Progenitor cell of endocrine pancreas (in vitro differentiated cells): Measurements from ENCODE around the gene WDFY4. TPM values are rescaled to one million over a fixed set of nuclear protein-coding genes. Genes with fewer than 3 reads are reported as not detected.

Experiments
- DNase-seq: peaks from one replicate; pipeline ENCODE4 v3.0.0; 2021; ENCODE audit warnings: low spot score; ENCODE audit not compliant: unreplicated experiment
- H3K27ac Mint-ChIP-seq: 2 replicates; pipeline ENCODE4 v1.8.0; 2021; ENCODE audit warnings: mild to moderate bottlenecking, moderate library complexity, mixed read lengths
- H3K27me3 Mint-ChIP-seq: 2 replicates; pipeline ENCODE4 v1.8.0; 2021; ENCODE audit warnings: mixed read lengths
- H3K36me3 Mint-ChIP-seq: 2 replicates; pipeline ENCODE4 v1.8.0; 2022; ENCODE audit warnings: mixed read lengths; ENCODE audit not compliant: insufficient read depth
- H3K4me1 Mint-ChIP-seq: 2 replicates; pipeline ENCODE4 v1.8.0; 2021; ENCODE audit warnings: low read depth, mixed read lengths
- H3K4me3 Mint-ChIP-seq: 2 replicates; pipeline ENCODE4 v1.8.0; 2021; ENCODE audit warnings: low read depth, mild to moderate bottlenecking, moderate library complexity, mixed read lengths
- H3K9me3 Mint-ChIP-seq: 2 replicates; pipeline ENCODE4 v1.8.0; 2021; ENCODE audit warnings: low read depth, mixed read lengths
- total RNA-seq: library from RNA; stranded (reverse); gene quantifications from 2 replicates; pipeline ENCODE4 v1.2.1, GENCODE V29; 2021
- TF ChIP-seq, protein P1 (sequence below): fragments of 200-600 bp; sonication (generic); IDR thresholded peaks from one replicate; pipeline ENCODE4 v1.5.0; 2021; ENCODE audit warnings: antibody characterized with exemption, mild to moderate bottlenecking; ENCODE audit not compliant: unreplicated experiment

The WDFY4 gene
- total RNA-seq, 1 donor from 2014 or later = 0.07 TPM

- Mint-ChIP-seq H3K4me3 (no peak overlapping the region), H3K27me3 (peaks cover 3% of the 10 kb centered on the region), H3K9me3 (no peaks in the 10 kb centered on the region), H3K27ac (no peak overlapping the region), H3K36me3 (no peaks in the 10 kb centered on the region), H3K4me1 (peaks cover 7% of the 10 kb centered on the region)
- no peak for DNase-seq
- TF ChIP-seq, protein P1, sequence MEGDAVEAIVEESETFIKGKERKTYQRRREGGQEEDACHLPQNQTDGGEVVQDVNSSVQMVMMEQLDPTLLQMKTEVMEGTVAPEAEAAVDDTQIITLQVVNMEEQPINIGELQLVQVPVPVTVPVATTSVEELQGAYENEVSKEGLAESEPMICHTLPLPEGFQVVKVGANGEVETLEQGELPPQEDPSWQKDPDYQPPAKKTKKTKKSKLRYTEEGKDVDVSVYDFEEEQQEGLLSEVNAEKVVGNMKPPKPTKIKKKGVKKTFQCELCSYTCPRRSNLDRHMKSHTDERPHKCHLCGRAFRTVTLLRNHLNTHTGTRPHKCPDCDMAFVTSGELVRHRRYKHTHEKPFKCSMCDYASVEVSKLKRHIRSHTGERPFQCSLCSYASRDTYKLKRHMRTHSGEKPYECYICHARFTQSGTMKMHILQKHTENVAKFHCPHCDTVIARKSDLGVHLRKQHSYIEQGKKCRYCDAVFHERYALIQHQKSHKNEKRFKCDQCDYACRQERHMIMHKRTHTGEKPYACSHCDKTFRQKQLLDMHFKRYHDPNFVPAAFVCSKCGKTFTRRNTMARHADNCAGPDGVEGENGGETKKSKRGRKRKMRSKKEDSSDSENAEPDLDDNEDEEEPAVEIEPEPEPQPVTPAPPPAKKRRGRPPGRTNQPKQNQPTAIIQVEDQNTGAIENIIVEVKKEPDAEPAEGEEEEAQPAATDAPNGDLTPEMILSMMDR = no peak
Observed at GRCh38 chr10:48946332-48946731, 261.7 kb downstream of the WDFY4 start.

GRCh38 chr10:48946891-48947500 lies 262.3 kb downstream of the WDFY4 start:
- Mint-ChIP-seq H3K27ac (no peak overlapping the region), H3K4me3 (no peak overlapping the region), H3K36me3 (no peaks in the 10 kb centered on the region)

DNA sequence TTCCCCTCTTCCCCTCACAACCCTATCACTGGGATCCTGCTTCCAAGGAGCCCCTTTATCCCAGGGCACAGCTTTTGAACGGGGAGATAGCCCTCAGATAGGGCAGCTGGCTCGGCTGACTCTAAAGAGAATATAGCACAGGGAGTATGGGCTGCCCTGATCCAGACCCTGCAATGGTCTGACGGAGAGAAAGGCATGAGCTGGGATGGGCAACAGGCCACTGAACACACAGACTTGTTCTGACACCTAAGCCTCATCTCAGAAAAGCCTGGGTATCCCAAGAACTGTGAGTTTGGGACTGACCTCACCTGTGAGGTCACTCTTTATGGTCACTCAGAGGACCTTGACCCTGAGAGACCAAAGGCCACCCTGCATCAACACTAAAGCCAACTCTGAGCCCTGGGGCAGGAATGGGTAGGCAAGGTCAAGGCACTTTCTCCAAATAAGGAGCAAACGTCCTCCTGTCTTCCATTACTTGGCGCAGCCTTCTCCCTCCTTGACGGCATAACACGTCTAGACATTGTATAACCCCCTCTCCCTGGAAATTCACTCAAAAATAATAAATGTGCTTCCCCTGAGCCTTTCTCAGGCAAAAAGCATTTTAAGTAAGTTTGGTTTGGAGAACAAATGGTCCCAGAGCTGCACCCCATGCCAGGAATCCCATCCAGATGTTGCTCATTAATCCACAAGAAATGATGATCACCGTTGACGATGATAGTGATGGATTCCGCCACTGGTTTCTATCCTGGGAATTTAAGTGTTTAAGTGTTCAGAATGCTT lies 263.2 kb downstream of the WDFY4 start:
- TF ChIP-seq, protein P1 = no peak
- H3K27ac Mint-ChIP-seq = no peak overlapping the region
- H3K27me3 Mint-ChIP-seq = peaks cover 8% of the 10 kb centered on the region
- H3K36me3 Mint-ChIP-seq = no peaks in the 10 kb centered on the region
- peaks cover 7% of the 10 kb centered on the region for H3K4me1 Mint-ChIP-seq
- DNase-seq = no peak
- H3K4me3 Mint-ChIP-seq = no peak overlapping the region
- no peaks in the 10 kb centered on the region for H3K9me3 Mint-ChIP-seq

More at GRCh38 chr10:48946891-48947500, 262.3 kb downstream of the WDFY4 start:
- TF ChIP-seq, protein P1 = no peak
- Mint-ChIP-seq H3K27me3 (peaks cover 7% of the 10 kb centered on the region), H3K4me1 (peaks cover 7% of the 10 kb centered on the region), H3K9me3 (no peaks in the 10 kb centered on the region)
- no peak for DNase-seq

- H3K27me3 Mint-ChIP-seq = peaks cover 14% of the 10 kb centered on the region
- H3K4me1 Mint-ChIP-seq = peaks cover 7% of the 10 kb centered on the region
- H3K27ac Mint-ChIP-seq = no peak overlapping the region
- no peak overlapping the region for H3K4me3 Mint-ChIP-seq
- TF ChIP-seq, protein P1 = no peak
- no peaks in the 10 kb centered on the region for H3K36me3 Mint-ChIP-seq
- H3K9me3 Mint-ChIP-seq = no peaks in the 10 kb centered on the region
- no peak for DNase-seq
Observed at GRCh38 chr10:48948470-48949037, 263.9 kb downstream of the WDFY4 start.

- H3K4me1 Mint-ChIP-seq = peaks cover 3% of the 10 kb centered on the region
- no peak overlapping the region for H3K27ac Mint-ChIP-seq
- TF ChIP-seq, protein P1 = no peak
- H3K9me3 Mint-ChIP-seq = no peaks in the 10 kb centered on the region
- H3K36me3 Mint-ChIP-seq = no peaks in the 10 kb centered on the region
- H3K4me3 Mint-ChIP-seq = no peak overlapping the region
- no peak for DNase-seq
- peaks cover 18% of the 10 kb centered on the region for H3K27me3 Mint-ChIP-seq
Observed at GRCh38 chr10:48951707-48952106, 267.0 kb downstream of the WDFY4 start.
